SU-DHL-6 (cell line): ENCODE measurements around the gene PIGC.

Experiments
- H2AFZ ChIP-seq: fragments of 200-600 bp; sonication (generic); 2 replicates; pipeline ENCODE4 v1.6.1; 2014; ENCODE audit warnings: low read depth, mild to moderate bottlenecking, moderate library complexity, mixed read lengths, antibody characterized with exemption, low read length; ENCODE audit not compliant: severe bottlenecking
- H3F3A ChIP-seq: fragments of 200-600 bp; shearing (Covaris generic); 2 replicates; pipeline ENCODE4 v1.6.0; 2016; ENCODE audit warnings: antibody characterized with exemption, mild to moderate bottlenecking; ENCODE audit not compliant: insufficient read depth
- H3K27ac ChIP-seq: fragments of 200-600 bp; sonication (generic); 2 replicates; pipeline ENCODE4 v1.5.1; 2016; ENCODE audit warnings: low read depth, mild to moderate bottlenecking, low read length, moderate library complexity, mixed read lengths
- H3K27me3 ChIP-seq: fragments of 200-600 bp; sonication (generic), shearing (Covaris generic); 2 replicates; pipeline ENCODE4 v1.6.0; 2014; ENCODE audit warnings: mild to moderate bottlenecking, low read length
- H3K36me3 ChIP-seq: fragments of 200-600 bp; sonication (generic); 2 replicates; pipeline ENCODE4 v1.6.1; 2014; ENCODE audit warnings: mild to moderate bottlenecking, low read length, mixed read lengths
- H3K4me2 ChIP-seq: fragments of 300-600, 200-600 bp; shearing (Covaris generic), sonication (generic); 2 replicates; pipeline ENCODE4 v1.6.0; 2014; ENCODE audit warnings: low read length, low read depth, mild to moderate bottlenecking; ENCODE audit not compliant: poor library complexity, severe bottlenecking
- H3K4me3 ChIP-seq: fragments of 200-600 bp; sonication (generic); 2 replicates; pipeline ENCODE4 v1.5.1; 2014; ENCODE audit warnings: antibody characterized with exemption, low read length, mild to moderate bottlenecking, mixed read lengths; ENCODE audit not compliant: insufficient read depth, poor library complexity, severe bottlenecking
- H3K79me2 ChIP-seq: fragments of 200-600 bp; sonication (generic); 2 replicates; pipeline ENCODE4 v1.6.1; 2014; ENCODE audit warnings: mild to moderate bottlenecking, low read length, moderate library complexity; ENCODE audit not compliant: insufficient read depth
- H3K9ac ChIP-seq: fragments of 200-600 bp; sonication (generic); 2 replicates; pipeline ENCODE4 v1.7.0; 2014; ENCODE audit warnings: mild to moderate bottlenecking, low read length
- H3K9me2 ChIP-seq: fragments of 200-600 bp; sonication (generic); replicated peaks from 2 replicates; pipeline ENCODE4 v1.6.1; 2014; ENCODE audit warnings: low read length; ENCODE audit not compliant: insufficient read depth
- H3K9me3 ChIP-seq: fragments of 200-600 bp; sonication (generic); 2 replicates; pipeline ENCODE4 v1.6.1; 2014; ENCODE audit warnings: low read length, mixed read lengths; ENCODE audit not compliant: insufficient read depth
- H4K20me1 ChIP-seq: fragments of 200-600 bp; sonication (generic); 2 replicates; pipeline ENCODE4 v1.6.1; 2014; ENCODE audit warnings: low read depth, mild to moderate bottlenecking, antibody characterized with exemption, low read length, moderate library complexity, mixed read lengths
- EZH2phosphoT487 ChIP-seq: fragments of 200-600 bp; sonication (generic), shearing (Covaris generic); conservative IDR thresholded peaks from 2 replicates; pipeline ENCODE4 v1.6.1; 2018; ENCODE audit warnings: mild to moderate bottlenecking, antibody characterized with exemption, low read length, moderate library complexity, mixed read lengths
- TF ChIP-seq, protein P1 (sequence below): fragments of 200-600 bp; sonication (generic); IDR thresholded peaks from one replicate; pipeline ENCODE4 v1.5.1; 2017; ENCODE audit warnings: antibody characterized with exemption, mild to moderate bottlenecking, low read length, moderate library complexity; ENCODE audit not compliant: insufficient read depth, poor library complexity, severe bottlenecking

The PIGC gene

DNA sequence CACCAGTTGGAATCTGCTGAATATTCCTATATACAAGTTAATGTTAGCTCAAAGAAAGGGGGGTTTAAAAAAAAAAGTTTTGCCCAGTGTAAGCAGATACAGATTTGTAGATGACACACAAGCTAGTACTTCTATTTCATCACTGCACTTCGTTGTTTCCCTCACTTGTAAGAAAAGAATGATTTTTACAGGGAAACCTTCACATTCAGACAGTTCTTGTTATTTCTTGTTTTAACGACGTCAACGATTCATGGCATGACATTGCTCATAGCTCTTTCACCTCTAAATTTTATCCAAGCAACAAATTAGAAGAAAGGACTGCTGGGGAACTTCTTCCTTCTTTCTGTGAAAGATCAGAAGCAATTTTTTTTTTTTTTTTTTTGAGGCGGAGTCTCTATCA lies 49.1 kb downstream of the PIGC start:
- no peaks in the 10 kb centered on the region for H4K20me1 ChIP-seq
- H3K27ac ChIP-seq: peak overlapping the region; percentile 93
- no peak for TF ChIP-seq EZH2phosphoT487
- TF ChIP-seq, protein P1, sequence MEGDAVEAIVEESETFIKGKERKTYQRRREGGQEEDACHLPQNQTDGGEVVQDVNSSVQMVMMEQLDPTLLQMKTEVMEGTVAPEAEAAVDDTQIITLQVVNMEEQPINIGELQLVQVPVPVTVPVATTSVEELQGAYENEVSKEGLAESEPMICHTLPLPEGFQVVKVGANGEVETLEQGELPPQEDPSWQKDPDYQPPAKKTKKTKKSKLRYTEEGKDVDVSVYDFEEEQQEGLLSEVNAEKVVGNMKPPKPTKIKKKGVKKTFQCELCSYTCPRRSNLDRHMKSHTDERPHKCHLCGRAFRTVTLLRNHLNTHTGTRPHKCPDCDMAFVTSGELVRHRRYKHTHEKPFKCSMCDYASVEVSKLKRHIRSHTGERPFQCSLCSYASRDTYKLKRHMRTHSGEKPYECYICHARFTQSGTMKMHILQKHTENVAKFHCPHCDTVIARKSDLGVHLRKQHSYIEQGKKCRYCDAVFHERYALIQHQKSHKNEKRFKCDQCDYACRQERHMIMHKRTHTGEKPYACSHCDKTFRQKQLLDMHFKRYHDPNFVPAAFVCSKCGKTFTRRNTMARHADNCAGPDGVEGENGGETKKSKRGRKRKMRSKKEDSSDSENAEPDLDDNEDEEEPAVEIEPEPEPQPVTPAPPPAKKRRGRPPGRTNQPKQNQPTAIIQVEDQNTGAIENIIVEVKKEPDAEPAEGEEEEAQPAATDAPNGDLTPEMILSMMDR: no peak
- H3K9me3 ChIP-seq: no peaks in the 10 kb centered on the region
- peak overlapping the region; percentile 37 for H3K9ac ChIP-seq
- no peaks in the 10 kb centered on the region for H3K36me3 ChIP-seq
- no peaks in the 10 kb centered on the region for H3K9me2 ChIP-seq
- peak overlapping the region; percentile 50 for H2AFZ ChIP-seq
- H3K79me2 ChIP-seq: no peaks in the 10 kb centered on the region
- no peaks in the 10 kb centered on the region for H3K27me3 ChIP-seq
- H3F3A ChIP-seq: peaks cover 26% of the 10 kb centered on the region; the same call in 1 of the 2 replicates
- peak overlapping the region; percentile 86 for H3K4me2 ChIP-seq
- H3K4me3 ChIP-seq: no peak overlapping the region

DNA sequence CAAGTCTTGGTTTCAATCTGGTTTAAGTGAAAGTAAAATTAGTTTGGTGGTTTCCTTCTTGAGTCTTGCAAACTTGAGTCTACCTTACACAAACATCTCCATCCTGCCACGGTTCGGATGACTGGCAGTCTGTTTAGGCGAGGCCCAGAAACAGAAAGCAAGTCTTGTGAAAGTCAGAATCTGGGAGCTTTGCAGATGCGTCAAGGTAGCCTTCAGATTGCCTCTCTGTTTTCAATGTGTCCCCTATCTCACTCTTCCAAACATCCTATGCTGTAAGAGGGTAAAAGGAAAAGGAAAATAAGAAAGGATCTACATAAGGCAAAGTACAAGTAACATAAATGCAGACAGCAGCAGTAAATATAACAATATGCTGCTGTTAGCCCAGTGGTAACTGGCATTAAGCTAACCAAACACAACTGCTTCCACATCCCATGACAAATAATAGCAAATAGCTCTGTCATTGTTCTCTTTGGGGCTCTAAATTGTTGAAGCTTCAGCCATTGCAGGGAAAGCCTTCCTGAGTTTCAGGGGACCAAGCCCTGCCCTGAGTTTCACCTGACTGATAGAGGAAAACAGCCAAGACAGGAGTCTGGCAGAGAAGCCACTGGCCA lies 49.6 kb downstream of the PIGC start:
- no peaks in the 10 kb centered on the region for H3K36me3 ChIP-seq
- no peaks in the 10 kb centered on the region for H4K20me1 ChIP-seq
- H3K27ac ChIP-seq: peak overlapping the region; percentile 93
- peak overlapping the region; percentile 12 for H3K4me3 ChIP-seq
- H3K9me3 ChIP-seq: no peaks in the 10 kb centered on the region
- peak overlapping the region; percentile 37 for H3K9ac ChIP-seq
- peak overlapping the region; percentile 86 for H3K4me2 ChIP-seq
- H3F3A ChIP-seq: peaks cover 26% of the 10 kb centered on the region; the same call in 1 of the 2 replicates
- no peaks in the 10 kb centered on the region for H3K27me3 ChIP-seq
- TF ChIP-seq EZH2phosphoT487: no peak
- TF ChIP-seq, protein P1: no peak
- peak overlapping the region; percentile 50 for H2AFZ ChIP-seq
- no peaks in the 10 kb centered on the region for H3K79me2 ChIP-seq
- H3K9me2 ChIP-seq: no peaks in the 10 kb centered on the region

DNA sequence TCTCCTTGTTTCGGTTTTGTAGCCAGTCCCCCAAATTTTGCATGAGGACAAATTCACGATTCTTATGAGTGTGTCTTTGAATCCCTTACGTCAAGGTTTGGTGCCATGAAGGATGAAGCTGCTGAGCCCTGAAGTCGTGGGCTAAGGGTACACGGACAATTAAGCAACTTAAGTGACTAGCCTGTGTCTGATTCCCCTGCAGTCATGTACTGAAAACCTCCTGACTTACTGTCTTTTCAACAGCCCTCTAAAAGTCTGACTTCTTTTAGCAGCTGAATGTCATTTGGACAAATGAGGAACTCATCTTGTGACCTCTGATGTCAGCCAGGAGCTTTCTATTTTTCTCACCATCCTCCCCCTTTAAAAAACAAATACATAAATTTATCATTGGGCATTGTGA lies 50.5 kb downstream of the PIGC start:
- H3K4me2 ChIP-seq: peak overlapping the region; percentile 86
- H3K4me3 ChIP-seq: peak overlapping the region; percentile 20
- H2AFZ ChIP-seq: peak overlapping the region; percentile 66
- peak overlapping the region; percentile 93 for H3K27ac ChIP-seq
- peaks cover 26% of the 10 kb centered on the region; the same call in 1 of the 2 replicates for H3F3A ChIP-seq
- H3K36me3 ChIP-seq: no peaks in the 10 kb centered on the region
- no peaks in the 10 kb centered on the region for H4K20me1 ChIP-seq
- H3K9ac ChIP-seq: peak overlapping the region; percentile 45
- no peaks in the 10 kb centered on the region for H3K79me2 ChIP-seq
- TF ChIP-seq EZH2phosphoT487: no peak
- TF ChIP-seq, protein P1: no peak
- H3K9me3 ChIP-seq: no peaks in the 10 kb centered on the region
- H3K27me3 ChIP-seq: no peaks in the 10 kb centered on the region
- H3K9me2 ChIP-seq: no peaks in the 10 kb centered on the region
